DOHH2 (cell line): Measurements from ENCODE around the gene CXorf65.

ENCODE experiments used
- H3F3A ChIP-seq: fragments of 200-600 bp; sonication (generic), shearing (Covaris generic); 2 replicates; pipeline ENCODE4 v1.6.0; 2016; ENCODE audit warnings: antibody characterized with exemption, mild to moderate bottlenecking; ENCODE audit not compliant: control insufficient read depth, insufficient read depth
- H3K27ac ChIP-seq: fragments of 200-600 bp; sonication (generic); 2 replicates; pipeline ENCODE4 v1.5.1; 2014; ENCODE audit warnings: low read depth, mild to moderate bottlenecking, low read length, moderate library complexity
- H3K27me3 ChIP-seq: fragments of 200-600 bp; sonication (generic); 2 replicates; pipeline ENCODE4 v1.6.1; 2014; ENCODE audit warnings: mild to moderate bottlenecking, low read length, mixed read lengths; ENCODE audit not compliant: control insufficient read depth
- H3K36me3 ChIP-seq: fragments of 200-600 bp; sonication (generic); 2 replicates; pipeline ENCODE4 v1.6.1; 2014; ENCODE audit warnings: mild to moderate bottlenecking, low read length, moderate library complexity, mixed read lengths; ENCODE audit not compliant: control insufficient read depth
- H3K4me1 ChIP-seq: fragments of 200-600 bp; sonication (generic); 2 replicates; pipeline ENCODE4 v1.6.1; 2014; ENCODE audit warnings: mild to moderate bottlenecking, low read length, mixed read lengths; ENCODE audit not compliant: control insufficient read depth
- H3K4me2 ChIP-seq: fragments of 200-600 bp; sonication (generic); 2 replicates; pipeline ENCODE4 v1.6.0; 2014; ENCODE audit warnings: mild to moderate bottlenecking, low read length, moderate library complexity
- H3K4me3 ChIP-seq: fragments of 200-600 bp; sonication (generic); 2 replicates; pipeline ENCODE4 v1.5.1; 2014; ENCODE audit warnings: mild to moderate bottlenecking, low read length, mixed read lengths
- H3K79me2 ChIP-seq: fragments of 200-600 bp; sonication (generic); 2 replicates; pipeline ENCODE4 v1.6.1; 2014; ENCODE audit warnings: mild to moderate bottlenecking, low read length, mixed read lengths; ENCODE audit not compliant: control insufficient read depth
- H3K9me2 ChIP-seq: fragments of 200-600 bp; sonication (generic); replicated peaks from 2 replicates; pipeline ENCODE4 v1.6.1; 2014; ENCODE audit warnings: mild to moderate bottlenecking, low read length, mixed read lengths; ENCODE audit not compliant: control insufficient read depth
- H3K9me3 ChIP-seq: fragments of 200-600 bp; sonication (generic); 2 replicates; pipeline ENCODE4 v1.6.1; 2014; ENCODE audit warnings: antibody characterized with exemption, low read length, mixed read lengths; ENCODE audit not compliant: control insufficient read depth, insufficient read depth
- H4K20me1 ChIP-seq: fragments of 200-600 bp; sonication (generic); 2 replicates; pipeline ENCODE4 v1.6.0; 2014; ENCODE audit warnings: low read depth, mild to moderate bottlenecking, antibody characterized with exemption, low read length, moderate library complexity; ENCODE audit not compliant: control insufficient read depth, insufficient read depth
- EZH2phosphoT487 ChIP-seq: fragments of 200-600 bp; sonication (generic); IDR thresholded peaks from 2 replicates; pipeline ENCODE4 v1.6.1; 2017; ENCODE audit warnings: borderline replicate concordance, mild to moderate bottlenecking, antibody characterized with exemption, low read length, moderate library complexity, mixed read lengths
- TF ChIP-seq, protein P1 (sequence below): fragments of 200-600 bp; sonication (generic); IDR thresholded peaks from one replicate; pipeline ENCODE4 v1.5.1; 2014; ENCODE audit warnings: antibody characterized with exemption, mild to moderate bottlenecking, low read depth, low read length; ENCODE audit not compliant: poor library complexity, severe bottlenecking

The CXorf65 gene

GRCh38 chrX:71107245-71107644, 705 bp upstream of the CXorf65 start:
- Histone ChIP-seq H3K4me2 (no peak overlapping the region), H3K79me2 (no peaks in the 10 kb centered on the region)

GRCh38 chrX:71105628-71106027, 912 bp downstream of the CXorf65 start:
- Histone ChIP-seq H3K27me3 (no peaks in the 10 kb centered on the region), H3K9me3 (no peaks in the 10 kb centered on the region), H3K27ac (no peak overlapping the region), H4K20me1 (no peaks in the 10 kb centered on the region), H3K4me1 (peaks cover 18% of the 10 kb centered on the region), H3F3A (no peaks in the 10 kb centered on the region), H3K4me3 (no peak overlapping the region), H3K36me3 (no peaks in the 10 kb centered on the region), H3K4me2 (no peak overlapping the region), H3K9me2 (no peaks in the 10 kb centered on the region), H3K79me2 (no peaks in the 10 kb centered on the region)
- TF ChIP-seq, protein P1, sequence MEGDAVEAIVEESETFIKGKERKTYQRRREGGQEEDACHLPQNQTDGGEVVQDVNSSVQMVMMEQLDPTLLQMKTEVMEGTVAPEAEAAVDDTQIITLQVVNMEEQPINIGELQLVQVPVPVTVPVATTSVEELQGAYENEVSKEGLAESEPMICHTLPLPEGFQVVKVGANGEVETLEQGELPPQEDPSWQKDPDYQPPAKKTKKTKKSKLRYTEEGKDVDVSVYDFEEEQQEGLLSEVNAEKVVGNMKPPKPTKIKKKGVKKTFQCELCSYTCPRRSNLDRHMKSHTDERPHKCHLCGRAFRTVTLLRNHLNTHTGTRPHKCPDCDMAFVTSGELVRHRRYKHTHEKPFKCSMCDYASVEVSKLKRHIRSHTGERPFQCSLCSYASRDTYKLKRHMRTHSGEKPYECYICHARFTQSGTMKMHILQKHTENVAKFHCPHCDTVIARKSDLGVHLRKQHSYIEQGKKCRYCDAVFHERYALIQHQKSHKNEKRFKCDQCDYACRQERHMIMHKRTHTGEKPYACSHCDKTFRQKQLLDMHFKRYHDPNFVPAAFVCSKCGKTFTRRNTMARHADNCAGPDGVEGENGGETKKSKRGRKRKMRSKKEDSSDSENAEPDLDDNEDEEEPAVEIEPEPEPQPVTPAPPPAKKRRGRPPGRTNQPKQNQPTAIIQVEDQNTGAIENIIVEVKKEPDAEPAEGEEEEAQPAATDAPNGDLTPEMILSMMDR, result no peak
- TF ChIP-seq EZH2phosphoT487, result no peak

More at GRCh38 chrX:71107245-71107644, 705 bp upstream of the CXorf65 start:
- Histone ChIP-seq H3K9me3 (no peaks in the 10 kb centered on the region), H3F3A (no peaks in the 10 kb centered on the region), H3K9me2 (no peaks in the 10 kb centered on the region), H3K36me3 (no peaks in the 10 kb centered on the region), H3K27ac (no peak overlapping the region), H3K27me3 (no peaks in the 10 kb centered on the region), H3K4me3 (no peak overlapping the region), H4K20me1 (no peaks in the 10 kb centered on the region), H3K4me1 (peaks cover 34% of the 10 kb centered on the region)
- no peak for TF ChIP-seq EZH2phosphoT487
- TF ChIP-seq, protein P1, result no peak

- no peaks in the 10 kb centered on the region for H4K20me1 ChIP-seq
- H3K4me3 ChIP-seq, result peak overlapping the region; percentile 44; the same call in 1 of the 2 replicates
- no peaks in the 10 kb centered on the region for H3K9me2 ChIP-seq
- no peaks in the 10 kb centered on the region for H3K9me3 ChIP-seq
- H3K27ac ChIP-seq, result no peak overlapping the region
- H3K27me3 ChIP-seq, result no peaks in the 10 kb centered on the region
- H3K36me3 ChIP-seq, result no peaks in the 10 kb centered on the region
- no peaks in the 10 kb centered on the region for H3F3A ChIP-seq
- TF ChIP-seq, protein P1, result no peak
- TF ChIP-seq EZH2phosphoT487, result no peak
- peak overlapping the region; percentile 63 for H3K4me2 ChIP-seq
- peaks cover 18% of the 10 kb centered on the region for H3K4me1 ChIP-seq
- no peaks in the 10 kb centered on the region for H3K79me2 ChIP-seq
Observed at GRCh38 chrX:71103110-71103983, 3.2 kb downstream of the CXorf65 start.
